DMS79 (cell line): ENCODE results near the gene SOX21.

Experiments
- DNase-seq: peaks from one replicate; lab custom pipeline; 2025; lab: John Stamatoyannopoulos, UW

The SOX21 gene

GRCh38 chr13:94709001-94709834 lies 3.1 kb downstream of the SOX21 start:
- DNase-seq, result no peak

- no peak for DNase-seq
Measured at GRCh38 chr13:94708031-94708859, 4.1 kb downstream of the SOX21 start.

- no peak for DNase-seq
Measured at GRCh38 chr13:94707400-94708021, 4.8 kb downstream of the SOX21 start.

DNA sequence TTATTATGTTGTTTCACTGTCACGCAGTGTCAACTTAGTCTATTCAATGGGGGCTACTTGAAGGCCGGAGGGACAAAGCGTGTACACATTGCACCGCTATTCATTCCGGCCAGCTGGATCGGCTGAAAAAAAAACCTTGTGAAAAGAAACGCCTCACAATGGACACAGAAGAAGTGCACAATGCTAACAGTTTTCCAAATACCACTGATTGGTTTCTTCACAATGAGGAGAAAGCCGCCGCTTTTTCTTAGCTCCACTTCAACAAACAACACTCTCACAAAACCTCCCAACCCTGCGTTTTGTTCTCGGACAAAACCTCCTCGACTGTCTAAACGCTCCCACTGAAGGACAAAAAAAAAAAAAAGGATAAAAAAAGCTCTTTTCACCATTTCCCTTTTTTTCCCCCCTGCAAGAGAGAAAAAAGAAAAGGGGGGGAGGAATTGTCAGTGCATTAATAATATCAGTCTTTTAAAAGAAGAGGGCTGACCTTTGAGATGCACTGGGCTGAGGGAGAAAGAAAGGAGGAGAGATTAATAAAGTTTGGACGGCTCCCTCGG lies 5.4 kb downstream of the SOX21 start:
- DNase-seq, result no peak

DNA sequence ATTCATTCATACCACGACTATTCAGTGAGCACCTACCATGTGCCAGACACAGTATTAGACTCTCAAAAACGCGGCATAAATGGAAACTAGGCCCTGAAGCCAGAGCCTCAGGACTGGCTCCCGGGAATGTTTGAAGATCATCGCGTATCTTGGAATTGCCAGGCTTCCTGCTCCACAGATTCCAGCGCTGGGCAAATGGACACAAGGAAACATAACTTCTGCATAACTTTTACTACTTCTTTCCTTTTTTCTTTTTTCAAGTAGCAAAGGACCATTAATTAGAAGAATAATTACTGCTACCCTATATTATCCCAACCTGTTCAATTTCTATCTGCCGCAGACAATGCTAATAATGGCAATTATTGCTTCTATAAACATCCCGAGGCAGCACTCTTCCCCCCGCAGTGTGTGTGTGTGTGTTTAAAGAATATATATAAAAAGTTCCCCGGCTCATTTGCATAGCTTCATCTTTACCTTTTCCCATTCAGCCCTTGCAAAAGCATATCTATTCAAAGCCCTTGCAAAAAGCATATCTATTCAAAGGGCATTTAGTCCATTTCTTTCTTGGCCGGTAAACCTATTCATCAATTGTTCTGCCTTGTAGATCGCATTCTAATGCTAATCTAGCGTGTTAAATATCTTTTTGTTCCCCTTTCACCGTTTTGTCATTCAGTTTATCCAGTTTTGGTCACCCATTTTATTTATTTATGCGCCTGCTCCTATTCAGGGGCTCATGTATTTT lies 6.1 kb downstream of the SOX21 start:
- no peak for DNase-seq

DNA sequence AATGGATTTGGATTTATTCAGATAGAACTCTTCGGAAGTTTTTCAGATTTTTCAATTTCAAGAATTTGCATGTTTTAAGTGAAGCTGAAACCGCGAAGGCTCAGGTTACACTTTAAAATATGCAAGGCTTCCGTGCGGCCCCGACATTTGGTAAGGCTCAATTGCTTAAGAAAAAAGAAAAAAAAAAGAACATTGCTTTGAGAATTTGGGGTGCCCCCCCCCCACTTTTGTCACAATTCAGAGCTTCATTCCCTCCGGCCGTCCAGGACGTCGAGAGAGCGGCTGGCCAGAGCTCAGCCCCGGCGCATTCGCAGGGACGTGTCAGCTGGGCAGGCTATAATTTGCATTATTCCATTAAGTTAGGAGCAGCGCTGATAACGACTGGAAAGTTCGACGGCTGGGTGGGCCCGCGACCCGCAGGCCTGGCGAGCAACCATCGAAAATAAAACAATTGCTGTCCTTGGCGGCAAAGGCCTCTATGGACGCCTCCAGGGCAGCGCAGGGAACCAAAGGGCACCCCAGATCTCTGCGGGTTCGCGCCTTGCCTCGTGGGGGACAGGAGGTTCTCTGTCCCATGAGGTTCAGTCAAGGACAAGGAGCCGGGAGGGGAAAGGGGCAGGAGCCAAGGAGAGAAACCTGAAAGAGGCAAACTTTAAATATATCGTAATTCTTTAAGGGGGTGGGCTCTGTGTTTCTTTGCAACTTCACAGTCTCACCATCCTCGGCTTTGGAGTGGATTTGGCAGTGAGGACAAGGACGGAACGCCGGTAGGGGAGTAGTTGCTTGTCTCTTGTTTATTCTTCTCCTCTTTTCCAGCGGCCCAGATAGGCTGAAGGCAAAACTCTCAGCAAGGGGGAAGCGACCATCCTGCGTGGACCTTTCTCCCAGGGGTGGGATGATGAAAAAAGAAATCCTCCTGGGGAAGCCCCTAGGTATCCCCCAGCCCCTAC lies 7.0 kb downstream of the SOX21 start:
- DNase-seq, result no peak

- no peak for DNase-seq
Measured at GRCh38 chr13:94704377-94705080, 7.8 kb downstream of the SOX21 start.

DNA sequence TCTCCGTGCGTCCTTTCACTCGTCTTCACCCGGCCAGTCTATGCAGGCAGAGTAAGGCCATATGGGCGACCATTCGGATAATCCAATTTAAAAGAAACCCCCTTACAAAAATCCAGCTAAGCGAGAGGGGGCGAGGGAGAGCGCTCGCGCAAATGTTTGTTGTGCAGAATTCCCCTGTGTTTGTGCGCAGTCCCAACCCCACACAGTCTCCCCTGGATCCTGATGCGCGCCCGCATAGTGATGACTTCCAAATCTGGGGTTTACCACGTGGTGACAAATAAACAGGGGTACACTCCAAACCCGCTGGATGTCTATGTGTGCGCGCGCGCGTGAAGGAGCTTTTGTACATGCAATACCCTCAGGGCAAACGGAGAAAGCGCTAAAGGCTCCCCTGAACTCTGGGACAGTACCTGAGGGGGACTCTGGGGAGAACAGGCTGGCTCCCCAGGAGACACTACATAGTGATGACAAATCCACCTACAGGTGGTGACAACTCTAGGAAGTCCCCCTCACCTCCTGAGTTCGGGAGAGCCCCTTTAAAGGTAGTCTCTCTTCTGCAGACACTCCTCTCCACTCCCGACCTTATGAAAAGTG lies 8.5 kb downstream of the SOX21 start:
- DNase-seq, result no peak

DNA sequence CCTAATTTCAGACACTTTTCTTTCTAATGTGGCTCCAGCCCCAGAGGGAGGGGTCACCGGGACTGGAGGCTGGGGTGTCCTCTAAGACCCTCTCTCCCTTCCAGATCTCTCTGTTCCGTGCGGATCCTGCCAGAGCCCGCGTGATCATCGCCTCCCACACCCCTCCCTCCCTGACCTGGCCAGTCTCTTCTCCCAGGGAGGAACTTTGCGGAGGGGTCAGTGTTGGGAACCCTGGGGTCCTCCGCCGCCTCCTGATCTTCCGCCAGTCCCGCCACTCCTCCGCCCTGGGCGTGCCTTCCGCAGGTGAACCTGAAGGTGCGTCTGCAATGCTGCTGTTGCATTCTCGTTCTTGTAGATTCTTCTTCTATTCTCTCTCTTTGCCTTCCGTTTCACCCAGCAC lies 9.1 kb downstream of the SOX21 start:
- DNase-seq, result no peak

- no peak for DNase-seq
Measured at GRCh38 chr13:94702181-94703041, 9.9 kb downstream of the SOX21 start.

DNA sequence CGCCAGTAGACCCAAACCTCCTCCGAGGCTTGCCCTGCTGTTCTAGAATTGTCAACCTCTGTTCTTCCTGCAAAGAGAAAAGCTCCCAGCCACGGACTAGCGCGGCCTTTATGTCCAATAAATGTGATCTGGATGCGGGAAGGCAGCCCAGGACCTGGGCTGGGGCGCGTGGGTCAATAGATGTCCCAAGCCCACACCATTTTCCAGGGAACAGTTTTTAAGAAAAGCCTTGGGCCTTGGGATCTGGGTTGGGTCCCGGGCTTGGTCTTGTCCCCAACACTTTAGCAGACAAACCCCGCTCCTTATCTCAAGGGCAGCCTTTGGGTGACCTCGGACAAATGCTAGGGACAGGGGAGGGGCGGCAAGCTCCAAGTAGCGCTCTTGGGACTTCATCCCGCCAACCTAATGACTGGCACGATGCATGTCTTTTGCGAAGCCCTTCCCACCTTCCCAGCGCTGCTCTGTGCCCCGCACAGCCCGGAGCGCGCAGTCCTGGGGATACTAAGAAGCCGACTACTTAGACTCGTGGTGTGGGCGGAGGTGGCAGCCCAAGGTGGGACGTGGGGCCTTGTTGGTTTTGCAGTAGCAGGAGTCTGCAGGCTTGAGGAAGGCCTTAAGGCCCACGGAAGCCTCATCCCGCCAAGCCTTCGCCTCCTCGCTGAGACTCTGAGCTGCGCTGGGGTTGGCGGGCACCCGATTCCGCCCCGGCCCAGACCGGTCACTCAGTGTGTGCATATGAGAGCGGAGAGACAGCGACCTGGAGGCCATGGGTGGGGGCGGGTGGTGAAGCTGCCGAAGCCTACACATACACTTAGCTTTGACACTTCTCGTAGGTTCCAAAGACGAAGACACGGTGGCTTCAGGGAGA lies 10.8 kb downstream of the SOX21 start:
- DNase-seq, result no peak

GRCh38 chr13:94700536-94700935 lies 11.8 kb downstream of the SOX21 start:
- DNase-seq, result no peak

DNA sequence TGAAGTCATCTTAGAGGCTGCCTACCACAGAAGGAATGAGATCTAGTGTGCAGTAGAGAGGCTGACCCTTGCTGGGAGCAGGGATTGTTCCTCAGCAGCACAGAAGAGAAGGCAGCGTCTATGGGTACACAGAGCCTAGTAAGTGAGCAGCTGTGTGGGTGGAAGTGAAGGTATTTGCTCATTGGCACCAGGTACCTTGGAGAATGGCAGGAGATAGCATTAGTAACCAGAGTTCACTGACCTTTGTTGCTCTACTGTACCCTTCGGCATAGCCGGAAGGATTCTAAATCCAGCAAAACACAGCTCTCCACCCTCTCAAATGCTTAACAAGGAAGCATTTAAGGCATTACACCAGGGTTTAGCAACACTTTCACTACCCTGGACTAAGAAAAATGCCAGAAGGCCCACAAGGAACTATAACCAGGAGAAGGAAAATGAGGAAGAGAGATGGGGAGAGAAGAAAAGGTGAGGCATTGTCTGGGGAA lies 12.3 kb downstream of the SOX21 start:
- DNase-seq, result no peak

GRCh38 chr13:94696171-94696570 lies 16.2 kb downstream of the SOX21 start:
- DNase-seq, result no peak

DNA sequence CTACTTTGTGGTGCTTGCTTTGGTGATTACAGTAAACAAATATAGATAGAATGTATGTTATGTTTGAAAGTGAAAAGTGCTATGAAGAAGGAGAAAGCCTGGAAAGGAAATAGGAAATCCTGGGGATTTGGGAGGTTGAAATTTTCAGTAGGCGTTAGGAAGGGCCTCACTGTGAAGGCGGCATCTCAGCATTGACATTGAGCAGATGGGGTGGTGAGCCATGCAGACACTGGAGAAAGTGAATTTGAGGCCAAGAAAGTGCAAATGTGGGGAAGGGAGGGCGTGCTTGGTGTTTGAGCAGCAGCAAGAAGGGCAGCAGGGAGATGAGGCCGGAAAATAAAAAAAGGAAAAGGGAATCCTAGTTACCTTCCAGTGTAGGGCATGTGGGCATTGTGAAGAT lies 20.3 kb downstream of the SOX21 start:
- no peak for DNase-seq

DNA sequence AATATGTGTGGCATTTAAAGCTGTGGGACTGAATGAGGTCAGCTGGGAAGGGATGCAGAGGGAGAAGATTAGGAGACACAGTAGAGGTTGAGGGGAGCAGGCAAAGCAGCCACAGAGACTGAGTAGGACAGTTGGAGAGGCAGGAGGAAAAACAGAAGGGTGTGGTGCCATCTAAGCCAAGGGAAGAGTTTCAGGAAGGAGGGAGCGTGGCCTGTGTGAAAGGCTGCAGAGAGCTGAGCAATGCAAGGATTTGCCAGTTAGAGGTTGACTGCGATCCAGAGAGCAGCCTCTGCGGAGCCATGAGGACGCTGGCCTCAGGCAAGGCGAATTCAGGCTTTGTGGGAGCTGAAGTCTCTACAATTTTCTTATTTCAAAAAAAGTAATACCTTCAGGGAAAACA lies 28.9 kb downstream of the SOX21 start:
- DNase-seq, result no peak

- no peak for DNase-seq
Measured at GRCh38 chr13:94682229-94682628, 30.1 kb downstream of the SOX21 start.
